ENCODE measurements around the gene SSMEM1. TPM values are rescaled to one million over a fixed set of nuclear protein-coding genes. Genes with fewer than 3 reads are reported as not detected.

Gene SSMEM1
- total and polyA plus RNA-seq, 4 donors, result not detected

DNA sequence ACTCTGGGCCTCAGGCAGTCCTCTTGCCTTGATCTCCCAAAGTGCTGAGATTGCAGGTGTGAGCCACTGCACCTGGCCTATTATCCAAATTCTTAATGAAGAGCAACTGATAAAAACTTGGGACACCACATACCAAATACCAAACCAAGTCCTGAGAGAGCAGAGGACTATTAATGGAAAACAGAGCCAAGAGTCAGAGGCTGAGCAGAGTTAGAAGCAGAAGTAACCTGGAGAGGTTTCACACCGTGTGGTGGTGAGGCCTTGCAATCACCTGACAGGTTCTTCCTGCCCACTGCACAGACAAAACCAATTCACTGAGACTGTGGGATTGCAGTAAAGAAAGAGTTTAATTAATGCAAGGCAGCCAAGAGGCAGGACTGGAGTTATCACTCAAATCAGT, 16.0 kb downstream of the SSMEM1 start:
- Histone ChIP-seq H3K36me3 (ENCODE audit: control insufficient read depth in 4 of 4, insufficient read depth in 3 of 4, low read depth in 1 of 4, low read length in 3 of 4) (no peaks in the 10 kb centered on the region), H3K9ac (ENCODE audit: low read depth in 1 of 2, low read length in 2 of 2) (no peak overlapping the region), H3K4me1 (ENCODE audit: control insufficient read depth in 4 of 4, insufficient read depth in 4 of 4, low read length in 3 of 4) (no peaks in the 10 kb centered on the region), H3K4me3 (ENCODE audit: low read depth in 1 of 3, low read length in 3 of 3) (no peak overlapping the region), H3K9me3 (ENCODE audit: control insufficient read depth in 4 of 4, low read length in 3 of 4) (no peaks in the 10 kb centered on the region), H3K27me3 (ENCODE audit: control insufficient read depth in 4 of 4, insufficient read depth in 4 of 4, low read length in 3 of 4) (no peaks in the 10 kb centered on the region), H3K27ac (ENCODE audit: low read depth in 1 of 2, low read length in 2 of 2) (no peak overlapping the region)
- TF ChIP-seq FOXA1 (IDR thresholded peaks at IDR 0.05) (no peak), JUND (IDR thresholded peaks at IDR 0.05) (no peak), HNF4G (IDR thresholded peaks at IDR 0.05) (no peak), RAD21 (IDR thresholded peaks at IDR 0.05) (no peak), YY1 (IDR thresholded peaks at IDR 0.05) (no peak), RXRA (IDR thresholded peaks at IDR 0.05) (no peak), EGR1 (IDR thresholded peaks at IDR 0.05; ENCODE audit: low read depth in 2 of 2) (no peak), SP1 (IDR thresholded peaks at IDR 0.05) (no peak), FOXA2 (IDR thresholded peaks at IDR 0.05) (no peak), GABPA (IDR thresholded peaks at IDR 0.05 in 1 of 2, conservative IDR thresholded peaks at IDR 0.05 in 1 of 2) (no peak), NR2F2 (IDR thresholded peaks at IDR 0.05) (no peak), HNF4A (conservative IDR thresholded peaks at IDR 0.05) (no peak), TAF1 (conservative IDR thresholded peaks at IDR 0.05) (no peak)
- TF ChIP-seq, protein P1, sequence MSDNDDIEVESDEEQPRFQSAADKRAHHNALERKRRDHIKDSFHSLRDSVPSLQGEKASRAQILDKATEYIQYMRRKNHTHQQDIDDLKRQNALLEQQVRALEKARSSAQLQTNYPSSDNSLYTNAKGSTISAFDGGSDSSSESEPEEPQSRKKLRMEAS (IDR thresholded peaks at IDR 0.05), result no peak
- TF ChIP-seq, protein P2, sequence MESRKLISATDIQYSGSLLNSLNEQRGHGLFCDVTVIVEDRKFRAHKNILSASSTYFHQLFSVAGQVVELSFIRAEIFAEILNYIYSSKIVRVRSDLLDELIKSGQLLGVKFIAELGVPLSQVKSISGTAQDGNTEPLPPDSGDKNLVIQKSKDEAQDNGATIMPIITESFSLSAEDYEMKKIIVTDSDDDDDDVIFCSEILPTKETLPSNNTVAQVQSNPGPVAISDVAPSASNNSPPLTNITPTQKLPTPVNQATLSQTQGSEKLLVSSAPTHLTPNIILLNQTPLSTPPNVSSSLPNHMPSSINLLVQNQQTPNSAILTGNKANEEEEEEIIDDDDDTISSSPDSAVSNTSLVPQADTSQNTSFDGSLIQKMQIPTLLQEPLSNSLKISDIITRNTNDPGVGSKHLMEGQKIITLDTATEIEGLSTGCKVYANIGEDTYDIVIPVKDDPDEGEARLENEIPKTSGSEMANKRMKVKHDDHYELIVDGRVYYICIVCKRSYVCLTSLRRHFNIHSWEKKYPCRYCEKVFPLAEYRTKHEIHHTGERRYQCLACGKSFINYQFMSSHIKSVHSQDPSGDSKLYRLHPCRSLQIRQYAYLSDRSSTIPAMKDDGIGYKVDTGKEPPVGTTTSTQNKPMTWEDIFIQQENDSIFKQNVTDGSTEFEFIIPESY (IDR thresholded peaks at IDR 0.05), result no peak
- TF ChIP-seq, protein P3, sequence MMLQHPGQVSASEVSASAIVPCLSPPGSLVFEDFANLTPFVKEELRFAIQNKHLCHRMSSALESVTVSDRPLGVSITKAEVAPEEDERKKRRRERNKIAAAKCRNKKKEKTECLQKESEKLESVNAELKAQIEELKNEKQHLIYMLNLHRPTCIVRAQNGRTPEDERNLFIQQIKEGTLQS (IDR thresholded peaks at IDR 0.05), result no peak
- TF ChIP-seq, protein P4, sequence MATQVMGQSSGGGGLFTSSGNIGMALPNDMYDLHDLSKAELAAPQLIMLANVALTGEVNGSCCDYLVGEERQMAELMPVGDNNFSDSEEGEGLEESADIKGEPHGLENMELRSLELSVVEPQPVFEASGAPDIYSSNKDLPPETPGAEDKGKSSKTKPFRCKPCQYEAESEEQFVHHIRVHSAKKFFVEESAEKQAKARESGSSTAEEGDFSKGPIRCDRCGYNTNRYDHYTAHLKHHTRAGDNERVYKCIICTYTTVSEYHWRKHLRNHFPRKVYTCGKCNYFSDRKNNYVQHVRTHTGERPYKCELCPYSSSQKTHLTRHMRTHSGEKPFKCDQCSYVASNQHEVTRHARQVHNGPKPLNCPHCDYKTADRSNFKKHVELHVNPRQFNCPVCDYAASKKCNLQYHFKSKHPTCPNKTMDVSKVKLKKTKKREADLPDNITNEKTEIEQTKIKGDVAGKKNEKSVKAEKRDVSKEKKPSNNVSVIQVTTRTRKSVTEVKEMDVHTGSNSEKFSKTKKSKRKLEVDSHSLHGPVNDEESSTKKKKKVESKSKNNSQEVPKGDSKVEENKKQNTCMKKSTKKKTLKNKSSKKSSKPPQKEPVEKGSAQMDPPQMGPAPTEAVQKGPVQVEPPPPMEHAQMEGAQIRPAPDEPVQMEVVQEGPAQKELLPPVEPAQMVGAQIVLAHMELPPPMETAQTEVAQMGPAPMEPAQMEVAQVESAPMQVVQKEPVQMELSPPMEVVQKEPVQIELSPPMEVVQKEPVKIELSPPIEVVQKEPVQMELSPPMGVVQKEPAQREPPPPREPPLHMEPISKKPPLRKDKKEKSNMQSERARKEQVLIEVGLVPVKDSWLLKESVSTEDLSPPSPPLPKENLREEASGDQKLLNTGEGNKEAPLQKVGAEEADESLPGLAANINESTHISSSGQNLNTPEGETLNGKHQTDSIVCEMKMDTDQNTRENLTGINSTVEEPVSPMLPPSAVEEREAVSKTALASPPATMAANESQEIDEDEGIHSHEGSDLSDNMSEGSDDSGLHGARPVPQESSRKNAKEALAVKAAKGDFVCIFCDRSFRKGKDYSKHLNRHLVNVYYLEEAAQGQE (IDR thresholded peaks at IDR 0.05), result no peak
- TF ChIP-seq, protein P5, sequence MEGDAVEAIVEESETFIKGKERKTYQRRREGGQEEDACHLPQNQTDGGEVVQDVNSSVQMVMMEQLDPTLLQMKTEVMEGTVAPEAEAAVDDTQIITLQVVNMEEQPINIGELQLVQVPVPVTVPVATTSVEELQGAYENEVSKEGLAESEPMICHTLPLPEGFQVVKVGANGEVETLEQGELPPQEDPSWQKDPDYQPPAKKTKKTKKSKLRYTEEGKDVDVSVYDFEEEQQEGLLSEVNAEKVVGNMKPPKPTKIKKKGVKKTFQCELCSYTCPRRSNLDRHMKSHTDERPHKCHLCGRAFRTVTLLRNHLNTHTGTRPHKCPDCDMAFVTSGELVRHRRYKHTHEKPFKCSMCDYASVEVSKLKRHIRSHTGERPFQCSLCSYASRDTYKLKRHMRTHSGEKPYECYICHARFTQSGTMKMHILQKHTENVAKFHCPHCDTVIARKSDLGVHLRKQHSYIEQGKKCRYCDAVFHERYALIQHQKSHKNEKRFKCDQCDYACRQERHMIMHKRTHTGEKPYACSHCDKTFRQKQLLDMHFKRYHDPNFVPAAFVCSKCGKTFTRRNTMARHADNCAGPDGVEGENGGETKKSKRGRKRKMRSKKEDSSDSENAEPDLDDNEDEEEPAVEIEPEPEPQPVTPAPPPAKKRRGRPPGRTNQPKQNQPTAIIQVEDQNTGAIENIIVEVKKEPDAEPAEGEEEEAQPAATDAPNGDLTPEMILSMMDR (IDR thresholded peaks at IDR 0.05; ENCODE audit: low read depth, low read length, missing input control), result no peak
- 42% methylated on average over 1 of the region's 1 CpG for WGBS
- DNase-seq (ENCODE audit: low spot score), result no peak
